Lung microvascular endothelial cell (primary cell): Measurements from ENCODE around the gene VPS13D. TPM values are rescaled to one million over a fixed set of nuclear protein-coding genes. Genes with fewer than 3 reads are reported as not detected.
A peak's percentile ranks its signal among the peaks of the same experiment; 100 is the strongest.

Experiments used
- DNase-seq, 2 donors: peaks; one replicate each; pipeline versions ENCODE4 v3.0.0 to v3.0.0-alpha.2; 2010; ENCODE audit warnings: low read depth in 2 of 2
- total RNA-seq: library from RNA; depleted of rRNA; stranded (reverse); fragments of >200 nt; gene quantifications from 2 replicates; pipeline ENCODE4 v1.2.1, GENCODE V29; 2014

Gene VPS13D
- total RNA-seq, 1 donor from 2014 or later: 28.8 TPM

GRCh38 chr1:12230549-12231275, 882 bp downstream of the VPS13D start:
- DNase-seq: peak; percentile 48 to 51

GRCh38 chr1:12231276-12231595, 1.4 kb downstream of the VPS13D start:
- DNase-seq: no peak

- DNase-seq: no peak
Measured at GRCh38 chr1:12232221-12232620, 2.4 kb downstream of the VPS13D start.

GRCh38 chr1:12244078-12244477, 14.2 kb downstream of the VPS13D start:
- peak; percentile 8 to 29 for DNase-seq

- DNase-seq: no peak
Measured at GRCh38 chr1:12244585-12244984, 14.8 kb downstream of the VPS13D start.

- DNase-seq: no peak
Measured at GRCh38 chr1:12245116-12245515, 15.3 kb downstream of the VPS13D start.

GRCh38 chr1:12245733-12246132, 15.9 kb downstream of the VPS13D start:
- no peak for DNase-seq

GRCh38 chr1:12246584-12246983, 16.8 kb downstream of the VPS13D start:
- no peak for DNase-seq

- peak in 1 of 2 donors; percentile 12 for DNase-seq
Measured at GRCh38 chr1:12249181-12249580, 19.4 kb downstream of the VPS13D start.

- DNase-seq: no peak
Measured at GRCh38 chr1:12249748-12250147, 19.9 kb downstream of the VPS13D start.

- DNase-seq: no peak
Measured at GRCh38 chr1:12251442-12251841, 21.6 kb downstream of the VPS13D start.

GRCh38 chr1:12255913-12256312, 26.1 kb downstream of the VPS13D start:
- no peak for DNase-seq

GRCh38 chr1:12258272-12258671, 28.4 kb downstream of the VPS13D start:
- DNase-seq: no peak

- no peak for DNase-seq
Measured at GRCh38 chr1:12269351-12269750, 39.5 kb downstream of the VPS13D start.

- DNase-seq: no peak
Measured at GRCh38 chr1:12271033-12271432, 41.2 kb downstream of the VPS13D start.

GRCh38 chr1:12272770-12273169, 42.9 kb downstream of the VPS13D start:
- no peak for DNase-seq

GRCh38 chr1:12275370-12275769, 45.5 kb downstream of the VPS13D start:
- DNase-seq: peak; percentile 49 to 56

- peak; percentile 15 to 64 for DNase-seq
Measured at GRCh38 chr1:12276225-12276624, 46.4 kb downstream of the VPS13D start.

- DNase-seq: no peak
Measured at GRCh38 chr1:12279003-12279402, 49.2 kb downstream of the VPS13D start.

- no peak for DNase-seq
Measured at GRCh38 chr1:12279728-12280464, 50.1 kb downstream of the VPS13D start.

- DNase-seq: no peak
Measured at GRCh38 chr1:12282142-12282541, 52.3 kb downstream of the VPS13D start.

- no peak for DNase-seq
Measured at GRCh38 chr1:12284486-12284885, 54.7 kb downstream of the VPS13D start.

GRCh38 chr1:12285496-12286143, 55.8 kb downstream of the VPS13D start:
- DNase-seq: peak in 1 of 2 donors; percentile 11
